GM06990 (cell line): ENCODE results near the gene ZNF319.

Experiments
- DNase-seq: peaks from one replicate; pipeline ENCODE4 v3.0.0-alpha.2; 2011; ENCODE audit not compliant: insufficient read length; ENCODE audit errors: extremely low read depth
- H3K27me3 ChIP-seq: replicated peaks from 2 replicates; pipeline ENCODE4 v1.6.0; 2011; ENCODE audit warnings: low read length; ENCODE audit not compliant: control insufficient read depth, insufficient read depth
- H3K36me3 ChIP-seq: 2 replicates; pipeline ENCODE4 v1.5.1; 2011; ENCODE audit warnings: low read length; ENCODE audit not compliant: control insufficient read depth, insufficient read depth
- H3K4me3 ChIP-seq: replicated peaks from 2 replicates; pipeline ENCODE4 v1.5.1; 2011; ENCODE audit warnings: low read depth, mild to moderate bottlenecking, control low read depth, low read length
- TF ChIP-seq, protein P1 (sequence below): IDR thresholded peaks from 2 replicates; pipeline ENCODE4 v1.5.1; 2011; ENCODE audit warnings: low read length, control low read depth, mild to moderate bottlenecking, inconsistent platforms; ENCODE audit not compliant: insufficient read depth, poor library complexity, severe bottlenecking

The ZNF319 gene

GRCh38 chr16:58038219-58038641, 37.8 kb upstream of the ZNF319 start:
- no peaks in the 10 kb centered on the region for H3K36me3 ChIP-seq
- DNase-seq, result no peak
- TF ChIP-seq, protein P1, sequence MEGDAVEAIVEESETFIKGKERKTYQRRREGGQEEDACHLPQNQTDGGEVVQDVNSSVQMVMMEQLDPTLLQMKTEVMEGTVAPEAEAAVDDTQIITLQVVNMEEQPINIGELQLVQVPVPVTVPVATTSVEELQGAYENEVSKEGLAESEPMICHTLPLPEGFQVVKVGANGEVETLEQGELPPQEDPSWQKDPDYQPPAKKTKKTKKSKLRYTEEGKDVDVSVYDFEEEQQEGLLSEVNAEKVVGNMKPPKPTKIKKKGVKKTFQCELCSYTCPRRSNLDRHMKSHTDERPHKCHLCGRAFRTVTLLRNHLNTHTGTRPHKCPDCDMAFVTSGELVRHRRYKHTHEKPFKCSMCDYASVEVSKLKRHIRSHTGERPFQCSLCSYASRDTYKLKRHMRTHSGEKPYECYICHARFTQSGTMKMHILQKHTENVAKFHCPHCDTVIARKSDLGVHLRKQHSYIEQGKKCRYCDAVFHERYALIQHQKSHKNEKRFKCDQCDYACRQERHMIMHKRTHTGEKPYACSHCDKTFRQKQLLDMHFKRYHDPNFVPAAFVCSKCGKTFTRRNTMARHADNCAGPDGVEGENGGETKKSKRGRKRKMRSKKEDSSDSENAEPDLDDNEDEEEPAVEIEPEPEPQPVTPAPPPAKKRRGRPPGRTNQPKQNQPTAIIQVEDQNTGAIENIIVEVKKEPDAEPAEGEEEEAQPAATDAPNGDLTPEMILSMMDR, result no peak
- H3K27me3 ChIP-seq, result no peaks in the 10 kb centered on the region
- H3K4me3 ChIP-seq, result no peak overlapping the region

DNA sequence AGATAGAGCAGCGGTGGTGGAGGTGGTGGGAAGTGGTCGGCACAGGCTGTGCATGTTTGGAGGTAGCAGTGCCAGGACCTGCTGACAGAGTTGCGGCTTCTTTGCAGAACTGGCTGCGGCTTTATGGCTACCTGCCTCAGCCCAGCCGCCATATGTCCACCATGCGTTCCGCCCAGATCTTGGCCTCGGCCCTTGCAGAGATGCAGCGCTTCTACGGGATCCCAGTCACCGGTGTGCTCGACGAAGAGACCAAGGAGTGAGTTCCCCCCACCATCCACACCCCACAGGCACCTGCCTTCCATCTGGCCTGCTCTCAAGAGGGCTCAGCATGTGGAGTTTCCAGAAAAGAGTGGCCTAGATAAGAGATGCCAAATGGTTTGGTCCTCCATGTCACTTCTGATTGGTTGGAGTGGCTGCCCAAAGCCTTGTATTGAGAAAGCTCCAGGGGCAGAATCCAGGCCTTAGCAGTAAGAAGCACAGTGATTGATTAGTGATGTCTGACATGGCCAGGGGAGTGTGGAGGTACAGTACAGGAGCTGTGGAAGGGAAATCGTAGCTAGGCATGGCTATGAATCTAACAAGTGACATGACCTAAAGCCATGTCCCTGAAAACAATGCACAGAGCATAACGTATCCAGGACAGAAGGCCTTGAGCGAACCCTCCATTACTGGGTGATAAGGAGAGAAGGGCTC, 37.0 kb upstream of the ZNF319 start:
- no peak overlapping the region for H3K4me3 ChIP-seq
- DNase-seq, result no peak
- H3K27me3 ChIP-seq, result no peaks in the 10 kb centered on the region
- TF ChIP-seq, protein P1, result no peak
- H3K36me3 ChIP-seq, result no peaks in the 10 kb centered on the region

DNA sequence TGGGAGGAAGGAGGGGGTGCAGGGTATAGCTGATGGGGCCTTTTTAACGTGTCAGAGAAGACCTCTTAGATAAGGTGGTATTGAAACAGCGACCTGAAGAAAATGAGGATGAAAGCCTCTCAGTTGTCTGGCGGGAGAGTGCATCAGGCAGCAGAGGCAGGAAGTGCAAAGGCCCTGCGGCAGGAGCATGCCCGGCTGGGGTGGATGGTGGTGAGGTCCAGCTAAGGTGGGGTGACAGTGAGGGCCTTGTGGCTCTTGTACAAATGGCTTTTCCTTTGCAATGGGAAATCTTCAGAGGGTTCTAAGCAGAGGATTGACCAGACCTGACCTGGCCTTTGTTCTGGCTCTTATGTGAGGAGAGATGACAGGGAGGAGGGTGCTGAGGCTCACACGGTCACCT, 36.5 kb upstream of the ZNF319 start:
- DNase-seq, result no peak
- Histone ChIP-seq H3K36me3 (no peaks in the 10 kb centered on the region), H3K27me3 (no peaks in the 10 kb centered on the region), H3K4me3 (no peak overlapping the region)
- TF ChIP-seq, protein P1, result no peak

GRCh38 chr16:58035356-58036170, 35.1 kb upstream of the ZNF319 start:
- Histone ChIP-seq H3K4me3 (no peak overlapping the region), H3K36me3 (no peaks in the 10 kb centered on the region), H3K27me3 (no peaks in the 10 kb centered on the region)
- DNase-seq, result no peak
- TF ChIP-seq, protein P1, result no peak

- TF ChIP-seq, protein P1, result no peak
- no peak overlapping the region for H3K4me3 ChIP-seq
- H3K36me3 ChIP-seq, result no peaks in the 10 kb centered on the region
- DNase-seq, result no peak
- no peaks in the 10 kb centered on the region for H3K27me3 ChIP-seq
Measured at GRCh38 chr16:58034774-58035173, 34.3 kb upstream of the ZNF319 start.
